ACC112 (cell line): Measurements from ENCODE around the gene AGPAT2.

Source experiments
- H2AFZ ChIP-seq: fragments of 200-600 bp; sonication (generic); one replicate; pipeline ENCODE4 v1.6.0; 2017; ENCODE audit warnings: antibody characterized with exemption, low read length; ENCODE audit not compliant: unreplicated experiment
- H3K27ac ChIP-seq: fragments of 200-600 bp; sonication (generic); 2 replicates; pipeline ENCODE4 v1.5.1; 2014; ENCODE audit warnings: low read depth, mild to moderate bottlenecking, antibody characterized with exemption, low read length, moderate library complexity
- H3K27me3 ChIP-seq: fragments of 200-600 bp; sonication (generic); 2 replicates; pipeline ENCODE4 v1.6.1; 2014; ENCODE audit warnings: mild to moderate bottlenecking, antibody characterized with exemption, low read length, moderate library complexity, mixed read lengths; ENCODE audit not compliant: insufficient read depth
- H3K36me3 ChIP-seq: fragments of 200-600 bp; sonication (generic); 2 replicates; pipeline ENCODE4 v1.6.1; 2016; ENCODE audit warnings: mild to moderate bottlenecking, antibody characterized with exemption, low read length, moderate library complexity, mixed read lengths; ENCODE audit not compliant: insufficient read depth
- H3K4me1 ChIP-seq: fragments of 200-600 bp; sonication (generic); one replicate; pipeline ENCODE4 v1.6.1; 2016; ENCODE audit warnings: low read length, mixed read lengths; ENCODE audit not compliant: insufficient read depth, unreplicated experiment, control insufficient read depth
- H3K4me3 ChIP-seq: fragments of 200-600 bp; sonication (generic); 2 replicates; pipeline ENCODE4 v1.5.1; 2014; ENCODE audit warnings: mild to moderate bottlenecking, low read depth, low read length
- H3K79me2 ChIP-seq: fragments of 200-600 bp; sonication (generic); one replicate; pipeline ENCODE4 v1.6.0; 2016; ENCODE audit warnings: low read length; ENCODE audit not compliant: control insufficient read depth, unreplicated experiment, insufficient read depth

Gene AGPAT2

GRCh38 chr9:136671646-136672430 is 15.4 kb downstream of the AGPAT2 start:
- no peak overlapping the region for H3K4me3 ChIP-seq
- H2AFZ ChIP-seq = no peak overlapping the region
- H3K79me2 ChIP-seq = no peaks in the 10 kb centered on the region
- H3K27ac ChIP-seq = no peak overlapping the region
- no peaks in the 10 kb centered on the region for H3K27me3 ChIP-seq
- H3K4me1 ChIP-seq = peaks cover 2% of the 10 kb centered on the region
- 0 out of 2 replicates have a peak, but pooled peaks cover 2% of the 10 kb centered on the region for H3K36me3 ChIP-seq

- H3K79me2 ChIP-seq = no peaks in the 10 kb centered on the region
- H2AFZ ChIP-seq = no peak overlapping the region
- peaks cover 2% of the 10 kb centered on the region for H3K4me1 ChIP-seq
- H3K27me3 ChIP-seq = no peaks in the 10 kb centered on the region
- H3K36me3 ChIP-seq = 0 out of 2 replicates have a peak, but pooled peaks cover 2% of the 10 kb centered on the region
- H3K27ac ChIP-seq = no peak overlapping the region
- no peak overlapping the region for H3K4me3 ChIP-seq
Observed at GRCh38 chr9:136671254-136671614, 16.0 kb downstream of the AGPAT2 start.

DNA sequence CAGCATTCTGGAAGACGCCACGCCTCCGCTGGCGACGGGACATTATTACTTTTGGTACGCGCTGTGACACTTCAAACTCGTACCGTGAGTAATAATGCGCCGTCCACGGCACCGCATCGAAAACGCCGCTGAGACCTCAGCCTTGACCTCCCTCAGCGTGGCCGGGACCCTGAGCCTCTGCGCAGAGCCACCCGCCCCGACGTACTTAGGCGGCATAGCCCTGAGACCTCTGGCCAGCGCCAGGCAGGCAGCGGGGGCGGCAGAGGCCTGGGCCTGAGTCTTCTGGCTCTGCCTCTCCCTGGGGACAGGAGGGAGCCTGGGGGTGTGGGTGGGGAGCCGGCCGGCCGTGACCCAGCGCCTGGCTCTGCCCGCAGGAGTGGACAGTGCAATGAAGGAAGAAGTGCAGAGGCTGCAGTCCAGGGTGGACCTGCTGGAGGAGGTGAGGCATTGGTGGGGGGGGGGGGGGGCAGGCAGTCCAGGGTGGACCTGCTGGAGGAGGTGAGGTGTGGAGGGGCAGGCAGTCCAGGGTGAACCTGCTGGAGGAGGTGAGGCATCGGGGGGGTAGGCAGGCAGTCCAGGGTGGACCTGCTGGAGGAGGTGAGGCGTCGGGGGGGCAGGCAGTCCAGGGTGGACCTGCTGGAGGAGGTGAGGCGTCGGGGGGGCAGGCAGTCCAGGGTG is 16.5 kb downstream of the AGPAT2 start:
- no peak overlapping the region for H2AFZ ChIP-seq
- 0 out of 2 replicates have a peak, but pooled peaks cover 2% of the 10 kb centered on the region for H3K36me3 ChIP-seq
- H3K4me1 ChIP-seq = peaks cover 2% of the 10 kb centered on the region
- no peak overlapping the region for H3K27ac ChIP-seq
- no peaks in the 10 kb centered on the region for H3K79me2 ChIP-seq
- H3K27me3 ChIP-seq = no peaks in the 10 kb centered on the region
- no peak overlapping the region for H3K4me3 ChIP-seq

DNA sequence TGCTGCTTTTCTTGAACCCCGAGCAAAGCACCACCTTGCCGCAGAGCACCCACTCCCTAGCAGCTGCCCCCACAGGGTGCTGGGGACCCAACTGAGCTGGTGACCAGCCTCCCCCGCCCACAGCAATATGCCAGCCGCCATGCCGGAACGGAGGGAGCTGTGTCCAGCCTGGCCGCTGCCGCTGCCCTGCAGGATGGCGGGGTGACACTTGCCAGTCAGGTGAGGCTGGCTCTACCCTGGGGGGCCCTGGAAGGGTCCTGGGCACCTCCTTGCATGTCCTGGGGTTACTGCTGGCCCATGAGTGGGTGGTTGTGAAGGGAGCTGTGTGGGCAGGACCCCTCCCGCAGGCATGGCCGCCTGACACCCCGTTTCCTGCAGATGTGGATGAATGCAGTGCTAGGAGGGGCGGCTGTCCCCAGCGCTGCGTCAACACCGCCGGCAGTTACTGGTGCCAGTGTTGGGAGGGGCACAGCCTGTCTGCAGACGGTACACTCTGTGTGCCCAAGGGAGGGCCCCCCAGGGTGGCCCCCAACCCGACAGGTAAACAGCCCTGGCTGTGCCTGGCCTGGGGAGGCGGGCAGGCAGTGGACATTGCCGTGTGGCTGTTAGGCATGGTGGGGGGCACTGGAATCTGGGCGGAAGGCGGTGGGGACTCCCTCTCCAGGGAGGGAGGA is 17.3 kb downstream of the AGPAT2 start:
- Histone ChIP-seq H3K36me3 (0 out of 2 replicates have a peak, but pooled peaks cover 2% of the 10 kb centered on the region), H3K79me2 (no peaks in the 10 kb centered on the region), H2AFZ (no peak overlapping the region), H3K27me3 (no peaks in the 10 kb centered on the region), H3K4me3 (no peak overlapping the region), H3K4me1 (peaks cover 2% of the 10 kb centered on the region), H3K27ac (no peak overlapping the region)

DNA sequence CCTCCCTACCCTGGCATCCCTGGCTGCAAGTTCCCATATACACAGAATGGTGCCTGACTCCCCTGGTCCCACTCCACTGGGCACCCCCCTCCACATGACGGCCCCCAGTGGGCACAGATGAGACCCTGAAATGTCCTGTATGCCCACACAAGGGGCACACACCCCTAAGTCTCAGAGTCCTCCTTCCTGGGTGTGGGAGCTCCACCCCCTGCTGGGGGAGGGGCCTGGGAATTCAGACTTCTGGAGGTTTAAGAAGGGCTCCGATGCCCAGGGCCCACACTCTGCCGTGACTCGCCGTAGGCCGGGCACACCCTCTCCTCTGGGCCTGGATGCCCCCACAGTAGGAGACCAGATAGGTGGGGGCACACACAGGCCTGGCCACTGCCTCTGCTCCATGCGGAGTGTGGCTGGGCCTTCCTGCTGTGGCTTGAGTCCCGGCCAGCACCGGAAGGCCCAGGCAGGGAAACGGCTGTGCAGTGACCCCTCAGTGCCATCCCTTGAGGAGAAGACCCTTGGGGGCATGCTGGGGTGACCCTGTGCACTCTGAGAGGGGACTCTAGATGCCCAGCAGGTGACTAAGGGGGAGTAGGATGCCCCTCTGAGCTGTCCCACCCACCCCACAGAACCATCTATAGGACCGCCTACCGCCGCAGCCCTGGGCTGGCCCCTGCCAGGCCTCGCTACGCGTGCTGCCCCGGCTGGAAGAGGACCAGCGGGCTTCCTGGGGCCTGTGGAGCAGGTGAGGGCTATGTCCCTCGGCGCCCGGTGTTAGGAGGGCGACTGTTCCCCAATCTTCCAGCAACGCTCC is 18.1 kb downstream of the AGPAT2 start:
- Histone ChIP-seq H3K36me3 (no peaks in the 10 kb centered on the region), H2AFZ (no peak overlapping the region), H3K27me3 (no peaks in the 10 kb centered on the region), H3K79me2 (no peaks in the 10 kb centered on the region), H3K27ac (no peak overlapping the region), H3K4me3 (no peak overlapping the region), H3K4me1 (peaks cover 2% of the 10 kb centered on the region)

- Histone ChIP-seq H3K27me3 (no peaks in the 10 kb centered on the region), H3K4me3 (no peak overlapping the region), H3K36me3 (no peaks in the 10 kb centered on the region), H3K79me2 (no peaks in the 10 kb centered on the region), H3K4me1 (peaks cover 2% of the 10 kb centered on the region), H2AFZ (no peak overlapping the region), H3K27ac (no peak overlapping the region)
Observed at GRCh38 chr9:136667940-136668760, 19.1 kb downstream of the AGPAT2 start.

DNA sequence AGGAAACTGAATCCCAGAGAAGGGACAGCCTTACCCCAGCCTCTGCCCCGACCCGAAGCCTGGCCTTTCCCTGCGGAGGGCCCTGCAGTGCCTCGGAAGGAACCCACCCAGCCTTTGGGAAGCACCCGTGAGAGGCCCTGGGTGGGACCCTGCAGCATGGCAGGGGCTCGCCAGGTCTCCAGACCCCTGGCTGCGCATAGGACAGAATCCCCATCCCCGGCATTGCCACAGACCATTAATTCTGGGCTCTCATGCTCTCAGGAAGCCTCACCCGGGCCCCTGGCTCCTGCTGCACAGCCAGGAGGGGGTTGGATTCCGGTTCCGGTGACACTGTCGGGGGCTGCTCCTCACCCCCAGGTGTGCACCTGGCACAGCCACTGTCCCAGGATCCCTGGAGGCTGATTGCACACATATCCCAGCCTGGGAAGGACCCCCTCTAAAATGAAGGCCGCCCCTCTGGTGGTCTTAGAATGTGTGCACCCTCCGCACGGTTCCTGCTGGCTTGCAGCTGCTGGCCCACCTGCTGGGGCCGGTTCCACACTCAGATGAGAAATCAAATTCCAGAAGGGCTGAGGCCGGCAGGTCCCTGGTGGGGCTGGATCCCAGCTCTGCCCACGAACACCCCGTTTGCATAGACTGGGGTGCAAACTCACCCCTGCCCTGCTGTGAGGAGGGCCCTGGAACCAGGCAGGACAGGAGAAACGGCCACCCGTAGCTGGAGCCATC is 19.9 kb downstream of the AGPAT2 start:
- Histone ChIP-seq H3K27ac (no peak overlapping the region), H3K36me3 (no peaks in the 10 kb centered on the region), H3K79me2 (no peaks in the 10 kb centered on the region), H3K4me3 (no peak overlapping the region), H3K27me3 (no peaks in the 10 kb centered on the region), H3K4me1 (peaks cover 2% of the 10 kb centered on the region), H2AFZ (no peak overlapping the region)

- Histone ChIP-seq H3K4me1 (peaks cover 2% of the 10 kb centered on the region), H3K27me3 (no peaks in the 10 kb centered on the region), H3K36me3 (no peaks in the 10 kb centered on the region), H3K27ac (no peak overlapping the region), H2AFZ (peak overlapping the region; percentile 50), H3K79me2 (no peaks in the 10 kb centered on the region), H3K4me3 (peak overlapping the region; percentile 73)
Observed at GRCh38 chr9:136666372-136667213, 20.7 kb downstream of the AGPAT2 start.
